GM13976 (cell line): Measurements from ENCODE around the gene PLB1.

ENCODE experiments used
- DNase-seq: peaks from one replicate; pipeline ENCODE4 v3.0.0; 2012; ENCODE audit warnings: low spot score
- in situ Hi-C: fragments of 300-500 bp; cut with MboI; formaldehyde crosslinking; loops from one replicate; pipeline ENCODE4 v1.12.0; 2022; ENCODE audit warnings: low sequenced_read_pairs, mixed read lengths, inconsistent platforms; ENCODE audit not compliant: unreplicated experiment
- TF ChIP-seq, protein P1 (sequence below): IDR thresholded peaks from 2 replicates; pipeline ENCODE4 v1.5.1; 2012; ENCODE audit warnings: borderline replicate concordance, mild to moderate bottlenecking; ENCODE audit not compliant: insufficient read depth; ENCODE audit errors: extremely low read depth, missing control alignments, control extremely low read depth

The PLB1 gene

GRCh38 chr2:28622101-28622499 lies 126.2 kb downstream of the PLB1 start:
- TF ChIP-seq, protein P1, sequence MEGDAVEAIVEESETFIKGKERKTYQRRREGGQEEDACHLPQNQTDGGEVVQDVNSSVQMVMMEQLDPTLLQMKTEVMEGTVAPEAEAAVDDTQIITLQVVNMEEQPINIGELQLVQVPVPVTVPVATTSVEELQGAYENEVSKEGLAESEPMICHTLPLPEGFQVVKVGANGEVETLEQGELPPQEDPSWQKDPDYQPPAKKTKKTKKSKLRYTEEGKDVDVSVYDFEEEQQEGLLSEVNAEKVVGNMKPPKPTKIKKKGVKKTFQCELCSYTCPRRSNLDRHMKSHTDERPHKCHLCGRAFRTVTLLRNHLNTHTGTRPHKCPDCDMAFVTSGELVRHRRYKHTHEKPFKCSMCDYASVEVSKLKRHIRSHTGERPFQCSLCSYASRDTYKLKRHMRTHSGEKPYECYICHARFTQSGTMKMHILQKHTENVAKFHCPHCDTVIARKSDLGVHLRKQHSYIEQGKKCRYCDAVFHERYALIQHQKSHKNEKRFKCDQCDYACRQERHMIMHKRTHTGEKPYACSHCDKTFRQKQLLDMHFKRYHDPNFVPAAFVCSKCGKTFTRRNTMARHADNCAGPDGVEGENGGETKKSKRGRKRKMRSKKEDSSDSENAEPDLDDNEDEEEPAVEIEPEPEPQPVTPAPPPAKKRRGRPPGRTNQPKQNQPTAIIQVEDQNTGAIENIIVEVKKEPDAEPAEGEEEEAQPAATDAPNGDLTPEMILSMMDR: no peak
- in situ Hi-C loops: no loop called here

GRCh38 chr2:28623582-28624405 lies 127.9 kb downstream of the PLB1 start:
- in situ Hi-C loops: no loop called here
- DNase-seq: no peak
- TF ChIP-seq, protein P1: no peak

More at GRCh38 chr2:28622101-28622499, 126.2 kb downstream of the PLB1 start:
- DNase-seq: no peak

DNA sequence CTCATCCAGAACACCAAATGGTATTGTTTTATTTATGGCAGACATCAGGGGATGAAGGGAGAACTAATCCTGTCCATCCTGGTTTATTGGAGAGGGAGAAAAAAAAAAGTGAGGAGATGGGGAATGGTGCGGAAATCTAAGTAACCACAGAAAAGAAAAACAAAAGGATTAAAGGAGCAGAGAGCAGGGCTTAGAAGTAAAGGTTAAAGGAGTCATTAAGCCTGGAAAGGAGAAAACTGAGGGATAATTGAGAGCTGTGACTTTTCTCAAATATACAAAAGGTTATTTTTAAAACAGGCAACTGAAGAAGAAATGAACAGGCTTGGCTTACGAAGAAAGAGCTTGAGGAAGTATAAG lies 128.6 kb downstream of the PLB1 start:
- in situ Hi-C loops: no loop called here
- TF ChIP-seq, protein P1: no peak
- no peak for DNase-seq

GRCh38 chr2:28624793-28625701 lies 129.2 kb downstream of the PLB1 start:
- TF ChIP-seq, protein P1: no peak
- peak; percentile 70 for DNase-seq
- in situ Hi-C loops: no loop called here

DNA sequence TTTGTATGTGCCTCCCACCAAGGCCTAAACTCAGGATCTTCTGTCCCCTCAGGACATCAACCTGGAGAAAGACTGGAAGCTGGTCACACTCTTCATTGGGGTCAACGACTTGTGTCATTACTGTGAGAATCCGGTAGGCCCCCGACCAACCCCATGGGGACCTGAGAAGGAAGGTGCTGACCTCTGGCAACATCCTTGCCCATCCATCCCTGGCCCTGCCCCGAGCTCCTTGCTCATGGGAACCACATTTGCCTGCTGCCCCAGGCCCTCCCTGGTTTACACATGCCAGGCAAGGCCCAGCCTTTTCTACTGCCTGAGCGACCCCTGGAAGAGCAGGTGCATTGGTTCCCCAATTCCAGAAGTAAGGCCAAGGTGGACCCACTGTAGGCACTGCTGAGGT lies 130.5 kb downstream of the PLB1 start:
- DNase-seq: no peak
- in situ Hi-C loops: no loop called here
- TF ChIP-seq, protein P1: no peak

DNA sequence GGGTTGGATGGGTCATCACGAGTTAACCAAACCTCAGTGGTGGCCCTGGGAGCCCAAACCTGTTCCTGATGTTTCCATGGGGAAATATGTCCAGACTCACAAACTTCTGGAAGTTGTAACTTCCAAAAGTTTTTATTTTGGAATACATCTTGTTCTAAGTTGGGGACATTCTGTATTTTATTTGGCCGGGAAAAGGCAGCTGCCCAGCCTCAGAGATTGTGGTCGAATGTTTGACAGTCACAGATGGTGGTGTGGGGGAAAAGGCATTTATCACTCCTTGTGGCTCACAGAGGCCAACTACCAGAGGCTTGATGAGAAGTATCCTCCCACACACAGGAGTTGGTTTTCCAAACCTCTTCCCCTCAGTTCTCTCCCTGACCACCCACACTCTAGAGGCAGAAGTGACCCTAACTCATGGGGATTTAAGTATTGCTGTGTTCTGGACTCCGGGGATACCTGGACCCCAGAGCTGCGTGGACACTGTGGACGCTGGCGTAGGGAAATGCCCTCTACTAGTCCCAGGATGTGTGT lies 131.1 kb downstream of the PLB1 start:
- no peak for DNase-seq
- in situ Hi-C loops: no loop called here

More for the DNA sequence above, 131.1 kb downstream of the PLB1 start:
- TF ChIP-seq, protein P1: no peak
